Upper lobe of left lung (tissue), 4 donors: ENCODE measurements around the gene PKIB.

Source experiments
- CTCF ChIP-seq, 6 experiments: fragments of 450-650 bp in 4 of 6; fragments of 200-600 bp in 2 of 6; sonication (generic) in 2 of 6; IDR thresholded peaks; one replicate each; pipeline ENCODE4 v1.5.1; 2016 to 2019; ENCODE audit warnings: antibody characterized with exemption in 6 of 6
- EP300 ChIP-seq, 4 donors: sonication (generic); formaldehyde crosslinking; IDR thresholded peaks; one replicate each; pipeline ENCODE4 v1.5.1; 2017; ENCODE audit warnings: antibody characterized with exemption in 4 of 4, control low read depth in 2 of 4
- POLR2A ChIP-seq, 4 donors: fragments of 450-650 bp; IDR thresholded peaks; one replicate each; pipeline ENCODE4 v1.5.1; 2016 to 2017; ENCODE audit warnings: antibody characterized with exemption in 4 of 4, mild to moderate bottlenecking in 2 of 4
- POLR2AphosphoS5 ChIP-seq, 2 donors: sonication (generic); formaldehyde crosslinking; IDR thresholded peaks; one replicate each; pipeline ENCODE4 v1.5.1; 2017; ENCODE audit warnings: antibody characterized with exemption in 2 of 2

GRCh38 chr6:122735582-122735981 is 125.4 kb downstream of the PKIB start:
- TF ChIP-seq CTCF (IDR thresholded peaks at IDR 0.05) (no peak), POLR2A (IDR thresholded peaks at IDR 0.05) (no peak), POLR2AphosphoS5 (IDR thresholded peaks at IDR 0.05) (no peak), EP300 (IDR thresholded peaks at IDR 0.05) (no peak)
